Prostate gland (tissue), 2 donors: Measurements from ENCODE around the gene HIVEP3. TPM values are rescaled to one million over a fixed set of nuclear protein-coding genes. Genes with fewer than 3 reads are reported as not detected.

Experiments
- DNase-seq: peaks from one replicate; pipeline ENCODE4 v3.0.0-alpha.2; 2019; ENCODE audit warnings: low spot score
- H3K27ac ChIP-seq, 2 donors: fragments of 200-600 bp; sonication (generic); 2 replicates each; pipeline ENCODE4 v1.5.1; 2017 to 2019
- H3K27me3 ChIP-seq: fragments of 200-600 bp; sonication (generic); replicated peaks from 2 replicates; pipeline ENCODE4 v1.5.1; 2019; ENCODE audit not compliant: insufficient read depth
- H3K36me3 ChIP-seq, 2 donors: fragments of 200-600 bp; sonication (generic); 1 replicate in 1 of 2; 2 replicates in 1 of 2; pipeline versions ENCODE4 v1.5.1 to v1.8.1; 2017 to 2019
- H3K4me1 ChIP-seq: fragments of 200-600 bp; sonication (generic); replicated peaks from 2 replicates; pipeline ENCODE4 v1.5.1; 2019
- H3K4me3 ChIP-seq, 2 donors: fragments of 200-600 bp; sonication (generic); 2 replicates each; pipeline ENCODE4 v1.5.1; 2017 to 2019
- H3K9me3 ChIP-seq: fragments of 200-600 bp; sonication (generic); 2 replicates; pipeline ENCODE4 v1.5.1; 2017
- CTCF ChIP-seq, 4 experiments: fragments of 200-600 bp in 2 of 4; fragments of 450-650 bp in 2 of 4; sonication (generic) in 2 of 4; IDR thresholded peaks; 1 replicate in 3 of 4; 2 replicates in 1 of 4; pipeline ENCODE4 v1.5.1; 2016 to 2019; ENCODE audit warnings: antibody characterized with exemption in 4 of 4, mild to moderate bottlenecking in 2 of 4, moderate library complexity in 2 of 4
- POLR2A ChIP-seq: fragments of 450-650 bp; IDR thresholded peaks from one replicate; pipeline ENCODE4 v1.6.1; 2016; ENCODE audit warnings: antibody characterized with exemption, mild to moderate bottlenecking
- POLR2AphosphoS5 ChIP-seq: sonication (generic); formaldehyde crosslinking; IDR thresholded peaks from one replicate; pipeline ENCODE4 v1.6.1; 2017; ENCODE audit warnings: antibody characterized with exemption
- WGBS: methylation state at CpG from one replicate; pipeline ENCODE4 v1.1.5; 2018; 5-methylcytosine and 5-hydroxymethylcytosine counted together
- intact Hi-C: fragments of 100-400 bp; cut with DNase I; formaldehyde crosslinking; loops from one replicate; pipeline ENCODE4 v1.14.2; 2022
- total RNA-seq, 2 donors: library from RNA; depleted of rRNA; stranded (reverse); fragments of >200 nt; gene quantifications; one replicate each; pipeline ENCODE4 v1.1.0, GENCODE V29; 2016

Gene HIVEP3
- total RNA-seq, 2 donors from 2014 or later = 9.3 to 11.2 TPM

- Histone ChIP-seq H3K4me3 (no peak overlapping the region), H3K36me3 (no peaks in the 10 kb centered on the region), H3K9me3 (no peaks in the 10 kb centered on the region), H3K27ac (no peak overlapping the region), H3K4me1 (no peaks in the 10 kb centered on the region), H3K27me3 (no peaks in the 10 kb centered on the region)
- no peak for DNase-seq
- WGBS = 58% methylated on average over 2 of the region's 2 CpGs
- TF ChIP-seq CTCF (IDR thresholded peaks at IDR 0.05) (no peak), POLR2AphosphoS5 (no peak), POLR2A (no peak)
- intact Hi-C loops = no loop called here
Observed at GRCh38 chr1:41842326-41842725, 76.4 kb downstream of the HIVEP3 start.

- no peak overlapping the region for H3K27ac ChIP-seq
- H3K9me3 ChIP-seq = no peaks in the 10 kb centered on the region
- no peaks in the 10 kb centered on the region for H3K4me1 ChIP-seq
- WGBS = 50% methylated on average over 8 of the region's 8 CpGs
- H3K27me3 ChIP-seq = no peaks in the 10 kb centered on the region
- no peak for TF ChIP-seq POLR2A
- TF ChIP-seq CTCF (IDR thresholded peaks at IDR 0.05) = peak in 2 of 4 experiments; percentile 18 to 21
- peak; percentile 43 for TF ChIP-seq POLR2AphosphoS5
- H3K4me3 ChIP-seq = no peak overlapping the region
- peak; percentile 24 for DNase-seq
- H3K36me3 ChIP-seq = no peaks in the 10 kb centered on the region
- intact Hi-C loops = no loop called here
Observed at GRCh38 chr1:41840592-41841246, 78.0 kb downstream of the HIVEP3 start.

GRCh38 chr1:41838266-41838665 lies 80.5 kb downstream of the HIVEP3 start:
- no peak for TF ChIP-seq POLR2AphosphoS5
- TF ChIP-seq POLR2A = no peak
- TF ChIP-seq CTCF (IDR thresholded peaks at IDR 0.05) = no peak

GRCh38 chr1:41837691-41838090 lies 81.0 kb downstream of the HIVEP3 start:
- H3K4me1 ChIP-seq = no peaks in the 10 kb centered on the region
- no peaks in the 10 kb centered on the region for H3K36me3 ChIP-seq
- H3K27me3 ChIP-seq = no peaks in the 10 kb centered on the region
- TF ChIP-seq CTCF (IDR thresholded peaks at IDR 0.05) = no peak
- intact Hi-C loops = no loop called here
- no peak for DNase-seq
- WGBS = 100% methylated on average over 1 of the region's 1 CpG
- no peak overlapping the region for H3K27ac ChIP-seq
- H3K9me3 ChIP-seq = no peaks in the 10 kb centered on the region
- H3K4me3 ChIP-seq = no peak overlapping the region

More at GRCh38 chr1:41838266-41838665, 80.5 kb downstream of the HIVEP3 start:
- no peaks in the 10 kb centered on the region for H3K9me3 ChIP-seq
- H3K4me3 ChIP-seq = no peak overlapping the region
- no peaks in the 10 kb centered on the region for H3K36me3 ChIP-seq
- H3K27ac ChIP-seq = no peak overlapping the region
- intact Hi-C loops = no loop called here
- H3K27me3 ChIP-seq = no peaks in the 10 kb centered on the region
- DNase-seq = no peak
- WGBS = 96% methylated on average over 6 of the region's 6 CpGs
- H3K4me1 ChIP-seq = no peaks in the 10 kb centered on the region

GRCh38 chr1:41835485-41835884 lies 83.2 kb downstream of the HIVEP3 start:
- 95% methylated on average over 5 of the region's 5 CpGs for WGBS
- intact Hi-C loops = no loop called here

More at GRCh38 chr1:41835485-41835884, 83.2 kb downstream of the HIVEP3 start:
- Histone ChIP-seq H3K36me3 (no peaks in the 10 kb centered on the region), H3K9me3 (no peaks in the 10 kb centered on the region), H3K4me1 (no peaks in the 10 kb centered on the region), H3K27ac (no peak overlapping the region), H3K4me3 (no peak overlapping the region), H3K27me3 (no peaks in the 10 kb centered on the region)
- TF ChIP-seq POLR2AphosphoS5 (no peak), POLR2A (no peak), CTCF (IDR thresholded peaks at IDR 0.05) (no peak)
- no peak for DNase-seq
